ENCODE measurements around the gene C2orf72. TPM values are rescaled to one million over a fixed set of nuclear protein-coding genes. Genes with fewer than 3 reads are reported as not detected.
"Not testable (repeated sequence)": the region's sequence is repeated elsewhere in the genome, so short reads cannot be mapped to it uniquely, and the experiment has no call there.

C2orf72 gene
- total RNA-seq, 1 experiment from 2014 or later = 0.48 TPM

DNA sequence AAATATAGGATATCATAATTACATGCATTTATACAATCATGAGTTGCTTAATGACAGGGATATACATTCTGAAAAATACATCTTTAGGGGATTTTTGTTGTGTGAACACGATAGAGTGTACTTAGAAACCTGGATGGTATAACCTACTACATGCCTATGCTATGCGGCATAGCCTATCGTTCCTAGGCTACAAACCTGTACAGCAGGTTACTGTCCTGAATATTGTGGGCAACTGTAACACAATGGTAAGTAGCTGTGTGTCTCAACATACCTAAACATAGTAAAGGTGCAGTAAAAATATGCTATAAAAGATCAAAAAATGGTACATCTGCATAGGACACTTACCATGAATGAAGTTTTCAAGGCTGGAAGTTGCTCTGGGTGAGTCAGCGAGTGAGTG lies 6.5 kb downstream of the C2orf72 start:
- no peak for DNase-seq (ENCODE audit: low read depth)

DNA sequence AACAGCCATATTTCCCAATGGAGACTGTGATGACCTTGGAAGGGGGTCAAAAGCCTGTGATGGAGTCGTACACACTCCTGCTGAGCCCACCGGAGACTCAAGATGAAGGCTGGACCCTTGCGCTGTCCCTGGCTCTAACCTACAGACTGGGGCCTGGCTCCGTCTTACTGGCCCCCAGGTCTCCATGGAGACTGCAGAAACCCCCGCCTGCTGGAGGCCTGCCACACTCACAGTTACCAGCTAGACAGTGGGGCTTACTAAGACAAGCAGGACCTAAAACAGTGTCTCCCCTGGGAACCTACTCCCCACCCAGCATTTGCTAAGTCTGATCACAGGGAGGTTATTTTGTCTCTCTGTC lies 9.6 kb downstream of the C2orf72 start:
- no peak for DNase-seq (ENCODE audit: low read depth)

DNA sequence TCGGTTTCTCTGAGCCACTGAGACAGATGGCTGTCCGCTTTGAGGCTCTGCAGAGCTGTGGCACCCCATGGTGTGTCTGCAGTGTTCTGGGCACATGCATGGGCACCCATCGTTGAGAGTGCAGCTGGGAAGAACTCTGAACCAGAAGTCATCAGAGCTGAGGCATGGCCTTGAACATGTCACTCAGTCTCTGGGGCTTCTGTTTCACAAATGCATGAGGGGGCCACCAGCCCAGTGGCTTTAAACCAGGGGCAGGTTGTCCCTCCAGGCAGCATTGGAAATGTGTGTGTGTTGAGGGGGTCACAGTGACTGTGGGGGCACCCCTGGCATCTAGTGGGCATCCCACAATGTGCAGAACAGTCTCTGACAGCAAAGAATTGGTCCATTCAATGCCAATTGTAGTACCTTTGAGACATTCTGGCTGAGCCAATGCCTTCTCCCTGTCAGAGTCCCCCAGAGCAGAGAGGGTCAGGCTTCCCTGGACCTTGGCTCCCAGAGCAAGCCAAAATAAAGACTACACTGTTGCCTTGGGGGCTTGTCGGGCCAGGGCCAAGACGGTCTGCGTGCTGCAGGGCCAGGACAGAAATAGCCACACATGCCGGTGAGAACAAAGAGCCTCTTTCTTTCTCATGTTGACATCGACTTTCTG lies 10.1 kb downstream of the C2orf72 start:
- DNase-seq (ENCODE audit: low read depth) = peak; percentile 47

DNA sequence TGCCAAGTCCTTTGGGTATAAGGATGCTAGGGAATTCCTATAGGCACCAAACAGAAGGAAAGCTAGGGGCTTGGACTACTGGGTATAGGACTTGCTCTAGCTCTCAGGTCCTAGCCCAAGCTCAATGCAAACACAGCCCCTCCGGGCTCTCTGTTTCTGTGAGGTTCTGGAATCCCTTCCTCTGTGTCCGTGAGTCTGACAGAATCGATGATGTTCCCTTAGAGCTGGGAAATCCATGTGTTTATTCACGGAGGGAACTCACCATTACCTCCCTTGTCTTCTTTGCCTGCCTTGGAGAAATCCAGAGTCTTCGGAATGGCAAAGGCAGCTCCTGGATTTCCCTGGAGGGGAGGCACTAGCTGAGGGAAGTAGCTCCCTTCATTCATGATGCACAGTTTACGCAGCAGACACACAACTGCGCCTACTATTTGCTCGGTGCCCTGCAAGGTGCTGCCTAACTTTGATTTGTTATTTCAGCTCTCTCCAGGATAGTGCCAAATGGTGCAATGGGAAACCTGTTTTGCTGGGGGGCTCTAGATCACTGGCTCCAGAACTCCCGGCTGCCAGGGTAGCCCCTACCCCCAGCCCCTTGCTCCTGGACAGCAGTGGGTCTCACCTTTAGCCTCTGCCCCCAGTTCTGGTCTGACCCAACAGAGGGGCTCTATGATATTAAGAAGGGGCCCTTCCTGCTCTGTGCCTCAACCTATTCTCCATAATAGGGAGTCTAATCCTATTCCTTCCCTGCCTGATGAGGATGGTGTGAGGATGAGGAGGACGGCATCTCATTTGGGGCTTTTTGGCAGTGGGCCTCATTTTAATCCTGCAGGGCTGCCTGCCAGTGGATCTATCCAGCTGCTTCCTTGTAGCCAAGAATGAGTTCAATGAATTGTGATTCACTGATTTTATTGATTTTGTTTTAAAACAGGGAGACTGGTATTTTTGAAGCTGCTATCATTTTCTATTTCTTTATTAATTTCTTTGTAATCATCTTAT lies 10.9 kb downstream of the C2orf72 start:
- no peak for DNase-seq (ENCODE audit: low read depth)

DNA sequence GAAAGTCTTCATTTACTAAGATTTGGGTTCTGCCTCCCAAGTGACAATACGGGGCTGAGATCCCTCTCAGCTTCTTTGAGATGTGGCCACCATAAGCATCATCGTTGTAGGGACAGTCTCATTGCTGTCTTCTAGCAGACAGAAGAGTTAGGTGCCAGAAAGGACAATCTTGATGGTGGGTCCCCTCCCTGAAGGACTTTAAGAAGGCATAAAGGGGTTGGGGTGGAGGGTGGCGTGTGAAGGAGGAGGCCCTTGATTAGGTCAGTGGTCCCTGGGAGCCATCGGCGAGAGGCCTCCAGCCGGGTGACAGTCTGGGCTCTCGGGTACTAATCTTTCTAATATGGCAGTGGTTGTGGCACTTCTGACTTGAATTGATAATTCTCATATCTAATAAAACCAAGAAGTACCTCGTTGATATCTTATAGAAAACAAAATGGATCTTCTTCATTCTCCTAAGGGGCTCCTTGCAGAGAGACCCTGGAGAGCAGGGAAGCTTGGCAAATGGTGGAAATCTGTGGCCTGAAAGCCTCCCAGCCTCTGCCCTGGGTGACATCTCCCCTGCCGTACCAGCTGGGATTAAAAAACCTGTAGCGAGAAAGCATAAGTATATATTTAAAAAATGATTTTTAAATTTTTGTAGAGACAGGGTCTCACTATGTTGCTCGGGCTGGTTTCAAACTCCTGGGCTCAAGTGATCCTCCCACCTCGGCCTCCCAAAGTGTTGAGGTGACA lies 12.1 kb downstream of the C2orf72 start:
- no peak for DNase-seq (ENCODE audit: low read depth)

DNA sequence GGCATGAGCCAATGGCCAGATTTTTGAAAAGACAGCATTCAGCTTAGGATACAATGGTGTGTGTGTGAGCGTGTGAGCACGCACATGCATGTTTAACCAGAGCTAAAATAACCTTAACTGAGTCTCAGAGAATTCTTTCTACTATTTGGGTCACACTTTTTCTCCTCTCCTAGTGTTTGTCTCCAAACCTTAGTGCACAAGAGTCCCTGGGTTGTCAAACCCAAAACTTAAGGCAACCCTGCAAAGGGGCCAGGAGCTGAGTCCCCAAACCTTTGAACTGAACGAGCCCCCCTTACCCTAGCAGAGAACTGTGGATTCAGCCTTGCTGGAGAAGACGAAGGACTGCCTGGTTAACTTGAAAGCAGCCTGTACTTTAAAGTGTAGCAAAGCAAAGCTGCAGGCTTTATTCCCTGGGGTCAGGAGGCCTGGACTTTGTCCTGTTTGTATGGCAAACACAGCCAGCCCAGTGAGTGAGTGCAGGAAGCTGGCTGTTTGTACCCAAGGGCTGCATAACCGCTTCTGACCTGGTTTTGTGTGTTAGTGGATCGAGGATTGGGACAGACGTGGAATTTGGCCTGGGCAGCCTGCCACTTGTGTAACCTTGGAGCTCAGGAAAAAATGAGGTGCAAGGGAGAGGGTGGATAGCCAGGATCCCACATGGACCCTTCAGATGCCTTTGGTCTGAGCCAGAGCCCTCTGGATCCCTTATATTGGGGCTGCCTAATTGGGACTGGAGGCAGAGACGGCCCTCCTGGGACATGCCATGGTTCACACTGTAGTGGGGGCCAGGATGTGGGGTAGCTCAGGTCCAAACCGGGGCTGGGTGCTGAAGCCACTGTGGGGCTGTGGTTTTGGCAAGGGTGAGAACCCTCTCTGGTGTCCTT lies 12.9 kb downstream of the C2orf72 start:
- DNase-seq (ENCODE audit: low read depth) = no peak

DNA sequence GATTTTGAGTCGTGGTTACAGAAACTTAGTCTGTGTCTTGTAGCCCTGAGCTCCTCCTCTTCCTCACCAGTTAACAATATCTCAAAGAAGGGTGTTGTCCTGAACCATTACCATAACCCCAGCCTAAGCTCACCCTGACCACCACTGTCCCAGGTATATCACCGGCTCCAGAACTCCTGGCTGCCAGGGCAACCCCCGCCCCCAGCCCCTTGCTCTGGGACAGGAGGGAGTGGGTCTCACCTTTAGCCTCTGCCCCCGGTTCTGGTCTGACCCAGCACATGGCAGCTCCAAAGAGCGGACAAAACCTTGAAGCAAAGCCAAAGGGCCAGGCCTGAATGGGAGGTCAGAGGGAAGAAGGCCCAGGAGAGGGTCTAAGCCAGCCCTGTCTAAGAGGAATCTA lies 13.8 kb downstream of the C2orf72 start:
- no peak for DNase-seq (ENCODE audit: low read depth)

DNA sequence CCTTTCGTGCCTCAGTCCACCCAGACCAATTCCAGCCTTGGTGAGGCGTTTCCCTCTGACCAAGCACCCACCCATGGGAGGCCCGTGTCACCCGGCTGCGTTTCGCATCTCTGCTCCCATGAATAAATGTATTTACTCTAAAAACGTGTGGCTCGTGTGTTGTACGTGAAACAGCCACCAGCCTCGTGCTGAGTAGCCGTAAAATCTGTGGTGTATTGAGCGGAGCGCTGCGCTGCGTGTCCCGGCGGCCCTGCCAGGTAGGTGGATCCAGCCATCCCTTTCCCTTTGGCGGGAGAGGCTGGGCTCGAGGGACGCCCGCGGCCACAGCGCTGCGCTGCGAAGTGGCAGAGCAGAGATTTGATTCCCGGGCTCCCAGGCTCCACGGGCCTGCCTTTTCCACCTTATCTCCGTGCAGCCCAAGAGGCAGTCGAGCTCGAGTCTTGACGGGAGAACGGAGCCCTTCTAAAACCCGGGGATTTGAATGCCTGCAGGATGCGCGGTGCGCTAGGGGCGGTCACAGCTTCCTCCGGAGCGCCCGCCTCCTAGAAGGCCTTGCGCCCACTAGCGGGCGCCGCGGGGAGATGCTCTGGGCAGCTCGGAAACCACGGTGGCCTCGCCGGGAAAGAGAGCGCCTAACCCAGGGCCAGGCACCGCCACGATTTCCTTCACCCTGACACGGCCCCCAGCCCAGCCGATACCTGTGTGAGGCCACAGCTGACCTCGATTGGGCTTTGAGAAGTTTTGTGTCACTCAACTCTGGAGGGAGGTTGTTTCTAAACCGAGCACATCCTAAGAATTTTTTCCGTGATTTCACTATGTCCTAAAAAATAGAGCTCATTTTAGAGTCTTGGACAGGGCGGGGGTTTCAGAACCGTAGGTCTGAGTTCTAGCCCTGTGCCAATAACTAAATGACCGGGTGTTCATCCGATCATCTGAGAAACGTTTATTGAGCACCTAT lies 15.4 kb downstream of the C2orf72 start:
- DNase-seq (ENCODE audit: low read depth) = peak; percentile 82

DNA sequence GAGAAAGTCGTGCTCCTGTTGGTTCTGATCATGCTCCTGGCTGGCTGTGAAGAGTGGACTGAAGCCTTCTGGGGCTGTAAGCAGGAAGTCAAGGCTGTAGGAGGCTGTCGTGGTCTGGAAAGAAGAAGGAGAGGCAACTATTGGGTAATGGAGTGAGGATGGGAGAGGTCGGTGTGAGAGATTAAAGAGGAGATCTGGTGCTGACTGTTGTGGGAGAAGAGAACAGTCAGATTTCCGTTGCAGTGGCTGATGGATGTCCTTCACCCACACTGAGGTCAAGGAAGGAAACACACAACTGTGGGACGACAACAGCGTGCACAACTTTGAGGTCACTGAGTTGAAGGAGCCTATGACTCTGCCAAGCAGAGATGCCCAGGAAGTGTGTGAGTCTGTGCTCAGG lies 16.5 kb downstream of the C2orf72 start:
- DNase-seq (ENCODE audit: low read depth) = no peak

DNA sequence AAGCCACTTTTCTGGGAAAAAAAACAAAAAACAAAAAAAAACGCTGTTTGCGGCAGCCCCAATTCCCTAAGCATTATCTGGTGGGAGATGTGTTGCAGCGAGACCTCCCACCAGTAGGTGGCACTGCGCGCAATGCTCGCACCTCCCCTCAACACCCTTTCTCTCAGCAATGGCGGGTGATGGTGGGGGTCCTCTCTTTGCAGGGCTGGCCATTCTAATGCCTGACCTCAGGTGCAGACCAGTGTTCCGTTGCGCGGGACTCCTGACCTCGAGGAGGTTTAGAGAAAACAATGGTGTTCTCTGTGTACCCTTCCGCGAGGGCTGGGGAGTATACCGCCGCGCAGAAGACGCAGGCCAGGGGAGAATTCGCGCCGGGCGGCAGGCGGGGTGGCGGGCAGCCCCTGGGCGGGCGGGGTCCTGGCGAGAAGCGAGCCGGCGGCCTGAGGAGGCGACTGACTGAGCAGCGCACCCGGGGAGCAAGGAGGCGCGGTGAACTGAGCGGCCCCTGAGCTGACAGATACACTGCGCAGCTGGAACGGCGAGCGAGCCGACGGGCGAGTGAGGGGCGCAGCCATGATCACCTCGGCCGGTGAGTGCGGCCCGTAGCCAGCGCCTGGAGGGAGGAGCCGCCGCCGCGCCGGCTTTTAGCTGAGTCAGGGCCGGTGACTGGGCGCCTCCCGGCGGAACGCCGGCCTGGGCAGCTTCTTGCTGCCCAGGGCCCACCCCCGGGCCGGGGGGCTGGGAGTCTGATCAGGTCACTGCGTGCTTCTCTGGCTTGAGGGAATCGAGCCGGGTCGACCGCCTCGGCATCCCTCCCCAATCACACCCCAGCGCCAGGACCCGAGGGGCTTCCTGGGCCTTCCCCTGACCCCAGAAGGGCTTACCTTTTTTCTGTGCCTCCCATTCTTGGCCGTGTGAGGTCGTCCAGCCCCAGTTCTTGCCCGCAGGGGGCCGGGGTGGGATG lies 19.4 kb downstream of the C2orf72 start, which contains the start of gene PSMD1:
Gene PSMD1 (plus strand): TSS at position 415 of the 964 bp plus-strand sequence. CDS start 159 bp downstream, at position 574.
- DNase-seq (ENCODE audit: low read depth) = peak; percentile 92

DNA sequence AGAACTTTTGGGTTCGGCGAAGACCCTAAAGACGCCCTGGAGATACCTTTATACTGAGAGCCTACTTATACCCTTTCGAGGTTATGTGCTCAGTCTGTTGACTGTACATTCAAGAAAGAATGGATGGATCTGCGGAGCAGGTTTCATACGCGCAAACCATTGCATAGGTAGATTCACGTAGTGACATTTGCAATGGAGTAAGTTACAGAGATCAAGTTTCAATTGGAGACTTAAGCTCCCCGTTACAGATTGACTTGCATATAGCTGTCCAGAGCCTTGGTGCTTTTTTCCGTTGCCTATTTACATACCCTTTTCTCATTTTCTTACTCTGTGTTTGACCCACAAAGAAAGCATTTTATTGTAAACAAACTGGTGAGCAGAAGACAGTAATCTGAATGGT lies 20.3 kb downstream of the C2orf72 start:
- peak; percentile 17 for DNase-seq (ENCODE audit: low read depth)

DNA sequence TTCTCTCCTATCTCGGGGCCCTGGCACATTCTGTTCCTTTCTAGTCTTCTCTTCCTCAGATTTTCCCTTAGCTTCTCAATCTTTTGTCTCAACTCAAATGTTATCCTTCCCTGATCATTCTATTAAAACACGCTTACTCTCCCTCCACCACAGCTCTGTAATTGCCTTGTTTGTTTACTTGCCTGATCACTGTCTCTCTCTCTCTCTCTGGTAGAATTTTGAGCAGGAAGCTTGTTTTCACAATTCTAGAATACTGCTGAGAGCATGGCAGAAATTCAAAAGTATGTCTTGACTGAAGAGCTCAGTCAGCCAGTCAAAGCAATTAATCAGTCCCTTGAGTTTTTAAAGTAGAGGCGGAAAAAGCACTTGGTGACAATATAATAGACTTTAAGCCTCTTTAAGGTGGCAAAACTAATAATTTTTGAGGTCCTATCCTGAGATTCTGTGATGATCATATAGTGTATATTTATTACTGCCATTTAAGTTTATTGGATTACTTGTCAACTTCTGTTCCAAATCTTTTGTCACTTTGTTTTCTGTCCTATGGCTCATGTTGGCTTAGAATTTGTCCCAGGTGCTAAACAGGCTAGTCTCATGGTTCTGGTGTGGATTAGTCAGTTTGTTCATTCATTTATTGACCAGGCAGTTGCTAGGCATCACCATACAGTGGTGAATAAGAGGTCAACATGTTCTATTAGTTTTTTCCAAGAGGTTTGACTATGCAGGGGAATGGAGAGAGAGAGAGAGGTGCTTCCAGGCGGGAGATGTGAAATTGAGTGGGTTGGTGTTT lies 21.6 kb downstream of the C2orf72 start:
- DNase-seq (ENCODE audit: low read depth) = no peak

DNA sequence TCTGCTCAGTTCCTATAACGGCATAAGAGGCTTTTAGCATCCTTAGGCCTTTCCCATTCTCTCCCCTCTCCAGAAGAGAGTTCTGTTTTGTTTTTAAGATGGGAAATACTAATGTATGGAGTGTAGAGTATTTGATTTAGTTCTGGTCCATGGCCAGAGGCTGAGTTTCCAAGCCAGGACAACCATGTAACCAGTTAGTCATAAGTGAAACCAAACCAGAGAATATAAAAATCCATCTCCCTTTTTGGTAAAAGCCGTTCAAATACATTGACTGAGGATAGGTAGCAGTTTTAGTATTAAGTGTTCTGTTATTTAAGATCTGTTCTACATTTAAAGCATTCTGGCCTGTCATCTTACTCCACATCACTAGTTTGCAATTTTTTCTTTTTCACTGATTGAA lies 22.4 kb downstream of the C2orf72 start:
- DNase-seq (ENCODE audit: low read depth) = no peak

DNA sequence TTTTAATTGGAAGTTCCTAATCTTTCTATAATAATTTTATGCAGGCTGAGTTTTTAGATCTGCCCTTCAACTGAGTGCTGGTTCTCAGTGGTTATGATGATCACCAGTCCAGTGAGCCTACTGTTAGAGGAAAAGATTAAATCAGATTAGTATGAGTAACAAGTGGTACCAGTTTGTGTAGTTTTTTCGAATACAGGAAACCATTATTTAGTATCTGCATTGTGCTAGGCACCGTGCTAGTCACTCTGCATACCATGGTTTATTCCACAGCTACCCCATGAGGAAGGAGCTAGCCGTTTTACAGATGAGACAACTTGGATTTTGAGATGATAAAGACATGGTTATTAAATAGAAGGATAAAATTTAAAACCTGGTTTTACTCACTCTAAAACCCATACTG lies 25.5 kb downstream of the C2orf72 start:
- DNase-seq (ENCODE audit: low read depth) = no peak

DNA sequence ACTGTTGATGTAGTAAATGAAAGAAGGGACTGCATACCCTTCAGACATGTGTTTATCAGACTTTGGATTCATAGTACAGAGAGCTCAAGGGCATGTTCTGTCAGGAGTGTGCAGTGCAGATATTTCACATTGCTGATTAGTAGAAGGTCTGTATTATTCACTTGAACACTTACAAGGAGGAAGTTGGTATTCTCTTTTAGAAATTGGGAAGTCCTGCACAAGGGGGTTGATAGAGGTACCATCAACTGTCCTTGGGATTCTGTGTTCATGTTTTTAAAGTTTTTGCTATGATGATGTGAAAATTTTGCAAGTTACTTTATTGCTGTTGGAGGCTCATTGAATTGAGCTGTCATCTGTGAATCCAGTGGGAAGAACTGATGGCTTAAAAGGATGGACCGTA lies 26.0 kb downstream of the C2orf72 start:
- DNase-seq (ENCODE audit: low read depth) = no peak

DNA sequence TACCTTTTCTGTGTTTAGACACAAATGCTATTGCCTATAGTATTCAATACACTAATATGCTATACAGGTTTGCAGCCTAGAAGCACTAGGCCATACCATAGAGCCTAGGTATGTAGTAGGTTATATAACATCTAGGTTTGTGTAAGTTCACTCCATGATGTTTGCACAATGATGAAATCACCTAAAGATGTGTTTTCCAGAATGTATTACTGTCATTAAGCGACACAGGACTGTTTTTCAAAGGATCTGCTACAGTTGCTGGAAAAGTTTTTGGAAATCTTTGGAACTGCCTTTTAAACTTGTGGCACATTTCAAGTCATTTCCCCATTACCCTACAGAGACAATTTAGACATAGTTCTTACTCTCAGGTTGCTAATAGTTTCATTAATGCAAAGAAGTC lies 28.6 kb downstream of the C2orf72 start:
- DNase-seq (ENCODE audit: low read depth) = no peak

DNA sequence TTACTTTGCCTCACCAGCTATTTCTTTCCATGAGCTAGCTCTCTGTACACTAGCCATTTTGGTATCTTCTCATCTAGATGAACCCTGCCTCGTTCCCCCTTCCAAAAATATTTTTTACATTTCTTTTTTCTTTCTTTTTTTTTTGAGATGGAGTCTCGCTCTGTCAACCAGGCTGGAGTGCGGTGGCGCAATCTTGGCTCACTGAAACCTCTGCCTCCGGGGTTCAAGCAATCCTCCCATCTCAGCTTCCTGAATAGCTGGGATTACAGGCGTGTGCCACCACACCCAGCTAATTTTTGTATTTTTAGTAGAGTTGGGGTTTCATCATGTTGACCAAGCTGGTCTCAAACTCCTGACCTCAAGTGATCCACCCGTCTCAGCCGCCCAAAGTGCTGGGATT lies 30.2 kb downstream of the C2orf72 start:
- DNase-seq (ENCODE audit: low read depth) = not testable (repeated sequence)

All from RPMI7951 (cell line).